HG03469 (cell line): ENCODE data around the gene RAB11A.

Source experiments
- ATAC-seq: cut with Tn5 transposase; IDR thresholded peaks from one replicate; pipeline ENCODE4 v1.9.1; 2021; ENCODE audit warnings: mild to moderate bottlenecking, moderate library complexity, moderate number of reproducible peaks; ENCODE audit not compliant: unreplicated experiment

The RAB11A gene

DNA sequence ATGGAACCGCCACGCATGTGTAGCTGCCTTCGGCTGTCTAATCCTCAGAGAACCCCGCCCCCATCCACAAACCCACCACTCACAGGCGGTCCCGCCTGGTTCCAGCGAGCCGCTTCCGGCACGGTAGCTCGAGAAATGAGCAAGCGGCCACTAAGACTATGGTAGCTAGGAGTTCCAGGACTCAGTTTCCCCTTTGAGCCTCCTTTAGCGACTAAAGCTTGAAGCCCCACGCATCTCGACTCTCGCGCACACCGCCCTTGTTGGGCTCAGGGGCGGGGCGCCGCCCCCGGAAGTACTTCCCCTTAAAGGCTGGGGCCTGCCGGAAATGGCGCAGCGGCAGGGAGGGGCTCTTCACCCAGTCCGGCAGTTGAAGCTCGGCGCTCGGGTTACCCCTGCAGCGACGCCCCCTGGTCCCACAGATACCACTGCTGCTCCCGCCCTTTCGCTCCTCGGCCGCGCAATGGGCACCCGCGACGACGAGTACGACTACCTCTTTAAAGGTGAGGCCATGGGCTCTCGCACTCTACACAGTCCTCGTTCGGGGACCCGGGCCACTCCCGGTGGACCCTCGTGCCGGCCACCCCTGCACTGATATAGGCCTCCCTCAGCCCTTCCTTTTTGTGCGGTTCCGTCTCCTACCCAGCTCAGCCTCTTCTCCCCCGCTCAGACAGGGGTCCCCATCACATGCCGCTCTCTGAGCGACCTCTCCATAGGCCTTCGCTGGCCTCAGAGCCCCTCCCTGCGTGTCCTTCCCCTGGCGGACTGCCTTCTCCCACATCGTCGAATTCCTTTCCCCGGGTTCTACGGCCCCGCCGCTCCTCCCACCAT lies at the start of gene RAB11A:
RAB11A (plus strand) TSS at position 366 of the 828 bp plus-strand sequence; CDS start at position 461, 95 bp downstream.
- peak; percentile 67 for ATAC-seq

DNA sequence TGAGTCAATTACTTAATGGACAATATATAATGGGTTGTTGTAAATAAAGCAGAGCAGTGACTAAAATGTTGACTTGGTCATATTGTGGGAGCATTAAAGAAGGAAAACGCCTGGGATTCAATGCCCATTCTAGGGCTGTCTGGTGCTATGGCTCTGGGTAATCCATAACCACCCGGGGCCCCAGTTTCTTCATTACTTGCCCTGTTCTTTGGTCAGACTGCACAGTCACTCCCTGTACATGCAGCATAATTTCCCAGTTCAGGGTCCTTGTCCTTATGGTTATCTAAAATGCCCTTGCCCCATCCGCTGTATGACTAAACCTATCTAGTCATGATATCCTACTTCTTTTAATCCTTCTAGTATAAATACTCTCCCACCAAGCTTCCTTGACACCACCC lies 49.7 kb upstream of the RAB11A start:
- ATAC-seq = no peak

DNA sequence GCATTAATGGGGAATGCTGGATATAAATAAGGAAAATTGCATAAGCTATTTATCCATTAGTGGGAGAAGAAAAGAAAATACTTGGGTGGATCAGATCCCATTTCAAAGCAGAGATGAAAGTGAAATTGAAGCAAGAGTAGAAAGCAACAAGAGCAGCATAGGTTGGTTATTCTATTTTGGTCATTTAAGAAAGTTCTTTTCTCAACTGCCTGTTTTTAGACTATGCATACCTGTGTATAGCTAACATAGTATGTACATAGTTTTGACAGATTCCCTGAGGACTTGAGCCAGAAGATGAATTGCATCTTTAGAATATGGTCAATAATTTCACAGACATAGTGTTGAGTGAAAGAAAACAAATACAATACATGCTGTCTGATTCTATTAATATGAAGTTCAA lies 48.2 kb upstream of the RAB11A start:
- ATAC-seq = no peak

DNA sequence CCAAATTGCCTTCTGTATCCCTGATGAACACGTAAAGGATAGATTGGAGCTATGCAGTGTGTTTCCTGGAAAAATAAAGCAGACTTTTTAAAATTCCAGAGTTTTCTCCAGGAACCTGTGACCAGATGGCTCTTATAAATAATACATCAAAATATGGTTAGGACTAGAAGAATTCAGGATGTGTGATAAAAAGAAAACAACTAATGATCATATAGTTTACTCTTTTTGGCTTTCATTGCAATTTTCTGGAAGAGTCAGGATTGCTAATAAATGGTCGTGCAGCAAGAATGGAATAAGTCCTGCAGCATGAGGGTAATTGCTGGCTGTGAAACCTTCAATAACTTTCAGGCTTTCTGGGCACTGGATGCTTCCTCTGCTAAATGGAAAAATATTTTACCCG lies 47.0 kb upstream of the RAB11A start:
- no peak for ATAC-seq

DNA sequence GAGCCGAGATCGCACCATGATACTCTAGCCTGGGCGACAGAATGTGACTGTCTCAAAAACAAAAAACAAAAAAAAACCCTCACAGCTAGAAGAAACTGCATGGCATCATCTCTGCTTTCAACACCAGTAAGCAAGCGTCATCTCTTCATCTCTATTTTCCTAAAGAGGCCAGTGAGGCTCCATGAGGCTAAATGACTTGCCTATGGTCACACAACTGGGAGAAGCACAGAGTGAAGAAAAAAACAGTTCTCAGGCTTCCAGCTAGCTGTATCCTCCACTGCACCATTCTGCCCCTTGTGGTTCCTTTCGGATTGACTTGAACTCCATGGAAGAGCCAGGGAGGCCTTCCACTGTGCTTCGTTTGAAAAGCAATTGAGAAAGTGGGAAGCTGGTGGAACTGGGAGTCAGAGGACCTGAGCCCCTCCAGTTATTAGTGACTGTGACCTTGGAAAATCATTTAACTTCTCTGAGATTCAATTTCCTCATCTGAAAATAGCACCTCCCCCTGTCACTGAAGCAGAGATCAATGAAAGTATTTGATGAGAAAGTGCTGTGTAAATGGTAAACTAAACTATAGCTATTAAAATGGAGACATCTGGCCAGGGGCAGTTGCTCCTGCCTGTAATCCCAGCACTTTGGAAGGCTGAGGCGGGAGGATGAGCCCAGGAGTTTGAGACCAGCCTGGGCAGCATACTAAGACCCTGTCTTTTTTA lies 45.1 kb upstream of the RAB11A start:
- no peak for ATAC-seq

DNA sequence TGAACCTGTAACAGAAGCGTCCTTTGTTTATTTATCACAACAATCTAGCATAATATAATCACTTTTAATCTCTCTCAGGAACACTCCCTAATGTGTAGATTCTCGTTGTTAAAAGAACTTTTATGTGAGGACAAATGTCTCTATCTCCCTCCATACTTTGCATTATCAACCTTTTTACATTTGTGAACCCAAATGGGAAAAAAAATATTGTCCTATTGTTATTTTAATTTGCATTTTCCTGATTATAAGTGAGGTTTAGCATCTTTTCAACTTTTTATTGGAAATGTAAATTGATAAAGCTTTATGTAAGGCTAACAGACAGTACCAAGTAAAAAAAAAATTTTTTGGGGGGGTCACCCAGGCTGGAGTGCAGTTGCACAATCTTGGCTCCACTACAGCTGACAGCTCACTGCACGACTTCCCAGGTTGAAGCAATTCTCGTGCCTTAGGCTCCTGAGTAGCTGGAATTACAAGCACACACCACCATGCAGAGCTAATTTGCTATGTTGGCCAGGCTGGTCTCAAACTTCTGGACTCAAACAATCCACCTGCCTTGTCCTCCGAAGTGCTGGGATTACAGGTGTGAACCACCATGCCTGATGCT lies 44.2 kb upstream of the RAB11A start:
- ATAC-seq = no peak

DNA sequence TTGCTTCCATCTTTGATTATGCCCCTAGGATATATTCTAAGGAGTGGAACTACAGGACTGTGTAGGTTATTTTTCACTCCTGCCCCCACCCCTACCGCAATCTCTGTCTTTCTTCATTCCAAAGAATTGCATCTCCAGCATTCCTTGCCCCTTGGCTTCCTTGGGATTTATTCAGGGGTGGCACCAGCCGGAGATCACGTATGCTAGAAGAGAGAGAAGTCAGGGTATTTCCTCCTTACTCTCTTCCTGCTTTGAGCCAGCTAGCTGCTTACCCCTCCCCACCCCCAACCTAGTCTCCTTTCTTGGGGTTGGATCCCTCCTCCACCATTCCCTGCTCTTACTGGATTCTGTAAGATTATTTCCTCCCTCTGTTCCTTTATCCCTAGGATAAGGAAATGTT lies 42.2 kb upstream of the RAB11A start:
- no peak for ATAC-seq

DNA sequence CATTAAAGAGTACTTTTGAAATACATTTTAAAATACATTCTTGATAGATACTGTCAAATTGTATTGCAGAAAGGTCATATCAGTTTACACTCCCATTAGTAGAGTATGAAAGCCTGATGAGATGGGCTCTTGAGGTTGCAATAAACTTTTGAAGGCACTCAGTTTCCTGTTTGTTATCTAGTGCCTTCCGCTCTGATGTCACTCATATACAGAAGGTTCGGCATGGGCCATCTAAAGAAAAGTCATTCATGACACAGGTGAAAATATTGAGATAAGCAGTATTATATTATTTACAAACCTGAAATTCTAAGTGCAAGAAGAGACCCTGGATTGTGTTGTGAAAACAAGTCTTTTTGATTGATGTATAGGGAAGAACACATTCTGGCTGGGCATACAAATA lies 40.7 kb upstream of the RAB11A start:
- no peak for ATAC-seq

DNA sequence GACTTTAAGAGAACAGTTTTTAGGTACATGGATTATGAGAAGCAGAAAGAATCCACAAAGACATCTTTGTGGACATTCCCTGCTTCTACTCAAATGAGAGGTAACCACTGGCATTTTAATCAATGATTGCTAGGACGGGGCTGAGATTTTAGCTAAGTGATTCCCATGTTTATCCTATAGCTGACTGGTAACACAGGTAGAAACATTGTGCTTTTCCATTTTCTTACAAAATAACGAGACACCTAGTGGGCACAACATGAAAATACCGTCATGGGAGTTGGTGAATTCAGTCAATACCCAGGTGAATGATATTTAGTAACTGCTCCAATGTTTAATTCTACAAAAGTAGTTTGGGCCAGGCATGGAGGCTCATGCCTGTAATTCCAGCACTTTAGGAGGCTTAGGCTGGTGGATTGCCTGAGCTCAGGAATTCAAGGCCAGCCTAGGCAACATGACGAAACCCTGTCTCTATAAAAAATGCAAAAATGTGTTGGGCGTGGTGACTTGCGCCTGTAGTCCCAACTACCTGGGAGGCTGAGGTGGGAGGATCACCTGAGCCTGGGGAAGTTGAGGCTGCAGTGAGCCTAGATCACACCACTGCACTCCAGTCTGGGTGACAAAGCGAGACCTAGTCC lies 40.0 kb upstream of the RAB11A start:
- ATAC-seq = no peak

DNA sequence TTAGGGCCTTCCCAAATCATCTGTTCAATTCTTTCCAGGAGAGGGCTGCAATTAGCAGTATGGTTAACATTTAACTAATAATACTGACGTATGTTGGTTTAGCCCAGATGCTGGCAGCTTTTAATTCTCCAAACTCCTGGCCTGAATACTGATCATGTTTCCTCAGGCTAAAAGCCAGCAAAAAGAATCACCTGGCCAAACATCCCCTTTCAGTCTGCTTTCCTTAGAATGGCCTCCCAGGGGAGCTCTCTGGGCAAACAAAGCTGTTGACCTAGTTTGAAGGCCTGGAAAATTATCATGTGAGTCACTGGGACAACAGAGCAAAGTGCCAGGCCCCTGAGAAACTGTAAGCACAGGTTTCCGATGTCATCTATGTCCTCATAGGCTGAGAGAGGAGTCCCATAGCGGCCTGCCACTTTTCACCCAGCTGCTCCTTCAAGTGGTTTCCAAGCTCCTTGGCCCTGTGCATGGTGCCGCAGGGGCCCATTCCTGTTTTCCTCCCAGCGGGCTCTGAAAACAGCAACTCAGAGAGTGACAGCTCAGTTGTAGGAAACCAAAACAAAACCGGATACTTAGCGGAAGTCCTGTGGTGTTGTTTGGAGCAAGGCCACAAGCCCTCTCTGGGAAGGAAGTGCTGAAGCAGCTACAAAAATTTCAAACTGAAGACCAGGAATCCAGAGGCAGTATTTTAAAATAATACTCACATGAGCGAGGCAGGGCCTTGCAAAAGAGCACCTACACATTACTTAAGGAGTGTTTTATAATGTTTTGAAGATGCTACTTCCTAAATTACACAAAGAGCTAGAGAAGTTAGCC lies 36.5 kb upstream of the RAB11A start:
- no peak for ATAC-seq

DNA sequence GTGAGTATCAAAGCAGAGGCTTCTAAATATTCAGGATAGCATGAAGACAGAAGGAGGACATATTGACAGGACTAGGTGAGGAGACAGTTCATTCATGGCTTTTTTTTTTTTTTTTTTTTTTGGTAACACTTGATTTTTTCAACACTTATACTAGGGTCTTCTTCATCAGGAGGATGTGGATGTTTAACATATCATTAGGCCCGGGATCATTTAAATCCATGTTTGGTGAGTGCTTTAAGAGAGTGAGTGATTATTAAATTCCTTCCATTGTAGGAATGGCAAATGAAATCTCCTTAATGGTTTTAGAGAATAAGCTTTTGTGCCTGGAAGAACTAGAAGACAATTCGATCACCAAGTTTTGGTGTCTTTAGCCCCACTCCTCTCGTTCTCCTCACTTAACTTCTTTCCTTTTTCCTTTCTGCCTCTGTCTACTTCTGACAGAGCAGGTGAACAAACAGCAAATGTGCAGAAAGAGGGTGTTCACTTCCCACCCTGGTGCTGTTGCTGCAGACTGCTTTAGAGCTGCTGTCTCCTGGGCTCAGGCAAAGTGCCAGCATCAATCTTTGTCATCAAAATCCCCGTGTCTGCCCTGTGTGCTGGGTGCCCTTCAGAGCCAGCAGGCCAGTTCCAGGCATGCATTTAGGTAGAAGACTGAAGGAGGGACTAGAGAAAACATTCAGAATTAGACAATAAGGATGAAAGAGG lies 35.6 kb upstream of the RAB11A start:
- ATAC-seq = no peak

DNA sequence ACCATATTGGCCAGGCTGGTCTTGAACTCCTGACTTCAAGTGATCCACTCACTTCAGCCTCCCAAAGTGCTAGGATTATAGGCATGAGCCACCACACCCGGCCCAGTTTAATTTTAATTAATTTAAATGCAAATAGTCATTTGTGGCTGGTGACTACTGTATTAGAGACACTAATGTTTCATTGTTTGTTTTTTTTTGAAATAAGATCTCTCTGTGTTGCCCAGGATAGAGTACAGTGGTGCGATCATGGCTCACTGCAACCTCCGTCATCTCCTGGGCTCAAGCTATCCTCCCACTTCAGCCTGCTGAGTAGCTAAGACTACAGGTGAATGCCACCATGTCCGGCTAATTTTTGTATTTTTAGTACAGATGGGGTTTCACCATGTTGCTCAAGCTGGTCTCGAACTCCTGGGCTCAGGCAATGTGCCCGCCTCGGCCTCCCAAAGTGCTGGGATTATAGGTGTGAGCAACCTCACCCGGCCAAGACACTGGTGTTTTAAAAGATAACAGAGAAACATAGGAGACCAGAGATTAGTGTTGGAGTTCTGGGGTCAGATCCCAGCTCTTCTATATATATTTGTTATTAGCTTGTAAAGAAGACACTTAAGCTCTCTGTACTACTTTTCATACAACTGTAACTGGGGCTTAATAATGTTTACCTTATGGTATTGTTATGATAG lies 34.5 kb upstream of the RAB11A start:
- no peak for ATAC-seq

DNA sequence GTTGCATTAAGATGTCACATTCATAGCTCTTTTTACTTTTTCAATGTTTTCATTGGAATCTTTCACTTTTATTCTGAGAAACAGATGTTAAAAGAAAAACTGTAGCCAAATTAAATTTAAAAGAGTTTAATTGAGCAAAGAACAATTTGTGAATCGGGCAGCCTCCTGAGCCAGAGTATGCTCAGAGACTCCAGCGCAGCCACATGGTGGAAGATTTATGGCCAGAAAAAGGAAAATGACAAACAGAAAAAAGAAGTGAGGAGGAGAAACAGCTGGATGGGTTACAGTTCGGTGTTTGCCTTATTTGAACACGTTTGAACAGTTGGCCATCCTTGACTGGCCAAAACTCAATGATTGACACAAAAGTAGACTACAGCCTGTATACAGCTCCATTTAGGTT lies 33.8 kb upstream of the RAB11A start:
- ATAC-seq = no peak

DNA sequence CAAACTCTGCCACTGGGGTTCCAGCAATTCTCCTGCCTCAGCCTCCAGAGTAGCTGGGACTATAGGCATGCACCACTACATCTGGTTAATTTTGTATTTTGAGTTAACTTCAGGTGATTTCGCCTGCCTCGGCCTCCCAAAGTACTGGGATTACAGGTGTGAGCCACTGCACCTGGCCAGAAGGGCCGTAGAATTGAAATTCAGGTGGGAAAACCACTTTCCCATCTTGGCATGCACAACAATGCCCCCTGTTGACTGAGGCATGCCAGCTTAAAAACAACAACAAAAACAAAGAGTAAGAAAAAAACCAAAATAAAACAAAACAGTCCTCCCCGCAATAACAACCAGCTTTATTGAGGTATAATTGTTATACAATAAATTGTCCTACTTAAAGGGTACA lies 32.6 kb upstream of the RAB11A start:
- ATAC-seq = no peak

DNA sequence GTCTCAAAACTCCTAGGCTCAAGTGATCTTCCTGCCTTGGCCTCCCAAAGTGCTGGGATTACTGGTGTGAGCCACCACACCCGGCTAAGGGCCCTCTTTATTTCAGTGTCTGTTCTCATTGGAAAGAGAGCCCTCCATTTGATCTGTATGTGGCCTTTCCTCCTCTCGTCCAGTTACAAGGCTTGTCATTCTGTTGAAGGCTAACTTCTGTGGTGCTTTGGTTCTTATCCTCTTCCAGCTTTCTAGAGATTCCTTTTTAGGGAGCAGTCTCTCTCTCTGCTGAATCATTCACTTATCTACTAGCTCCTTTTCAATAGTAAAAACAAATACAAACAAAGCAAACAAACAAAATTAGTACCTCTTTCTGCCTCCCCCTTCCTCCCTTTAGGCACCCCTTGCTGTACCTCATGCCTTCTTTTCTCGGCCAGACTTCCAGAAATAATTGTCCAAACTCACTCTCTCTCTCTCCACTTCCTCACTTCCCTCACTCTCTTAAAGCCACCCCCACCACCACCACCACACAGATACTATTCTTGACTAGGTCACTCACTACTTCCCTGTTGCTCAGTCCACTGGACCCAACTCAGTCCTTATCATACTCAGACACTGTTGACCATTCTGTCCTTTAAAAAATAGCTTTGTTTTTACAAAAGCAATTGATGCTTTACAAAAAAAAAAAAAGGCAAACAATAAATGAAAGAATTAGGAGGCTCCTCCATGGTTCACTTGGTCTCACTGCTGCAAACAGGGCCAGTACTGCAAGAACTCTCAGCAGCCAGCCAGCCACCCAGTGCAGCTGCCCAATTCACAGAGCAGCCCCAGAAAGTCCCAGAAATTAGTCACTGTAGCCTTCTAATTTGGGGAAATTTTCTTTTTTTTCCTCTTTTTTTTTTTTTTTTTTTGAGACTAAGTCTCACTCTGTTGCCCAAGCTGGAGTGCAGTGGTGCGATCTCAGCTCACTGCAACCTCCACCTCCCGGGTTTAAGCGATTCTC lies 31.7 kb upstream of the RAB11A start:
- ATAC-seq = no peak

DNA sequence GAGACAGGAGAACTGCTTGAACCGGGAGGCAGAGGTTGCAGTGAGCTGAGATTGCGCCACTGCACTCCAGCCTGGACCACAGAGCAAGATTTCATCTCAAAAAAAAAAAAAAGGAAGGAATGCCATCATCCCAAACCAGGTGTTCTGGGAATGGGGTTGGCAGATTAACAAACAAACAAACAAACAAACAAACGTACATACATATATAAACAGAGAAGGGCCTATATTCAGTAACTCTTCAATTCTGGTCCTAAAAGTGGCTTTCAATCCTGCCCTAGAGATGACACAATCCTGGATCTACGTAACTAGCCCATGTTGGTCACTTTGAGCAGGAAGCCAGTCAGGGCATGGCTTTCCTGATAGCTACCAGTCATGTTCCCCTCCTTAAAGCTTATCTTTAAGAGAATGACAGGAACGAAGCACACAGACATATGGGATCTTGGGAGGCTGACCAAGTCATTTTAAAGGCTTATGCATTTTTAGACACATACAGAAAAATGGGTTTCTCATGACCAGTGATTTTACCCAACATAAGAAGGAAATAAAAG lies 29.9 kb upstream of the RAB11A start:
- ATAC-seq = no peak

DNA sequence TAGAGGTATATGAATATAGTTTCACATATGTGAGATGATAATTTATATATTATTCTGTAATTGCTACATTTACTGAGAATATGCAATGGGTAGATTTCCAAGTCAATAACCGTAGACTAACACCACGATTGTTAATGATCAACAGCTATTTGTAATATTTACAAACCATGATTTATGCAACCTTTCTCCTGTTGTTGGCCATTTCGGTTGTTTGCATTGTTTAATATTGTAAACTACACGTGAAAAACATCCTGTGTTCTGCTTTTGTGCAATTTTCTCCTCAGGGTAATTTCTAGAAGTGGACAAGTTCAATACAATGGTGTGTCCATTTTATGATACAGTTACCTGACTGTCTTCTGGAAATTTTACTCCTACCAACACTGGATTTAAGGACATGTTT lies 29.3 kb upstream of the RAB11A start:
- ATAC-seq = no peak
